Measurements from ENCODE around the gene GOLGA6B. TPM values are rescaled to one million over a fixed set of nuclear protein-coding genes. Genes with fewer than 3 reads are reported as not detected.

Gene GOLGA6B
- total and polyA plus RNA-seq, 2 of the 13 experiments (the other 11 are each of a cell fraction or from before 2014, with no cell fraction given) = 0.04 TPM; not detected in 1

GRCh38 chr15:72685925-72686794 is 31.7 kb downstream of the GOLGA6B start, which contains the start of the genes BBS4 and HIGD2B (continued):
- TF ChIP-seq ZNF318 (CRISPR knock-in tag; IDR thresholded peaks at IDR 0.05) (no peak; the same call in 1 of the 2 replicates), MTA1 (CRISPR knock-in tag; IDR thresholded peaks at IDR 0.05; ENCODE audit: borderline replicate concordance) (0 out of 2 replicates have a peak, but pooled peaks have one; percentile 51), PCBP1 (IDR thresholded peaks at IDR 0.05; ENCODE audit: borderline replicate concordance, low read depth, low read length) (0 out of 2 replicates have a peak, but pooled peaks have one; percentile 70), NFYB (CRISPR knock-in tag; IDR thresholded peaks at IDR 0.05) (no peak), JUN (CRISPR knock-in tag; IDR thresholded peaks at IDR 0.05) (0 out of 2 replicates have a peak, but pooled peaks have one; percentile 17), HDAC1 (CRISPR knock-in tag; IDR thresholded peaks at IDR 0.05) (peak; percentile 93), SP140L (CRISPR knock-in tag; IDR thresholded peaks at IDR 0.05; ENCODE audit: borderline replicate concordance) (no peak), ZNF781 (CRISPR knock-in tag; IDR thresholded peaks at IDR 0.05; ENCODE audit: borderline replicate concordance, not compliant biosample characterization) (peak; percentile 27), LRRFIP1 (CRISPR knock-in tag; conservative IDR thresholded peaks at IDR 0.05) (no peak), REPIN1 (CRISPR knock-in tag; IDR thresholded peaks at IDR 0.05; ENCODE audit: borderline replicate concordance, low read depth) (peak; percentile 58; the same call in 1 of the 2 replicates), ZNF564 (CRISPR knock-in tag; IDR thresholded peaks at IDR 0.05) (no peak), NFE2L1 (CRISPR knock-in tag; IDR thresholded peaks at IDR 0.05; ENCODE audit: borderline replicate concordance) (no peak)
- TF ChIP-seq, protein P1, sequence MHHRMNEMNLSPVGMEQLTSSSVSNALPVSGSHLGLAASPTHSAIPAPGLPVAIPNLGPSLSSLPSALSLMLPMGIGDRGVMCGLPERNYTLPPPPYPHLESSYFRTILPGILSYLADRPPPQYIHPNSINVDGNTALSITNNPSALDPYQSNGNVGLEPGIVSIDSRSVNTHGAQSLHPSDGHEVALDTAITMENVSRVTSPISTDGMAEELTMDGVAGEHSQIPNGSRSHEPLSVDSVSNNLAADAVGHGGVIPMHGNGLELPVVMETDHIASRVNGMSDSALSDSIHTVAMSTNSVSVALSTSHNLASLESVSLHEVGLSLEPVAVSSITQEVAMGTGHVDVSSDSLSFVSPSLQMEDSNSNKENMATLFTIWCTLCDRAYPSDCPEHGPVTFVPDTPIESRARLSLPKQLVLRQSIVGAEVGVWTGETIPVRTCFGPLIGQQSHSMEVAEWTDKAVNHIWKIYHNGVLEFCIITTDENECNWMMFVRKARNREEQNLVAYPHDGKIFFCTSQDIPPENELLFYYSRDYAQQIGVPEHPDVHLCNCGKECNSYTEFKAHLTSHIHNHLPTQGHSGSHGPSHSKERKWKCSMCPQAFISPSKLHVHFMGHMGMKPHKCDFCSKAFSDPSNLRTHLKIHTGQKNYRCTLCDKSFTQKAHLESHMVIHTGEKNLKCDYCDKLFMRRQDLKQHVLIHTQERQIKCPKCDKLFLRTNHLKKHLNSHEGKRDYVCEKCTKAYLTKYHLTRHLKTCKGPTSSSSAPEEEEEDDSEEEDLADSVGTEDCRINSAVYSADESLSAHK (CRISPR knock-in tag; IDR thresholded peaks at IDR 0.05; ENCODE audit: borderline replicate concordance) = no peak

Data from HepG2 (cell line).